HG03025 (cell line): Measurements from ENCODE around the gene OMA1.
"Not testable (repeated sequence)": the region's sequence is repeated elsewhere in the genome, so short reads cannot be mapped to it uniquely, and the experiment has no call there.

Experiments used
- ATAC-seq: cut with Tn5 transposase; IDR thresholded peaks from one replicate; pipeline ENCODE4 v1.9.1; 2021; ENCODE audit warnings: mild to moderate bottlenecking, moderate library complexity; ENCODE audit not compliant: unreplicated experiment, low FRiP score

Gene OMA1

GRCh38 chr1:58546520-58547308 is at the start of gene OMA1:
OMA1 (minus strand) TSS chr1:58546726; CDS start chr1:58539294, 7,432 bp downstream.
- ATAC-seq: peak; percentile 94

DNA sequence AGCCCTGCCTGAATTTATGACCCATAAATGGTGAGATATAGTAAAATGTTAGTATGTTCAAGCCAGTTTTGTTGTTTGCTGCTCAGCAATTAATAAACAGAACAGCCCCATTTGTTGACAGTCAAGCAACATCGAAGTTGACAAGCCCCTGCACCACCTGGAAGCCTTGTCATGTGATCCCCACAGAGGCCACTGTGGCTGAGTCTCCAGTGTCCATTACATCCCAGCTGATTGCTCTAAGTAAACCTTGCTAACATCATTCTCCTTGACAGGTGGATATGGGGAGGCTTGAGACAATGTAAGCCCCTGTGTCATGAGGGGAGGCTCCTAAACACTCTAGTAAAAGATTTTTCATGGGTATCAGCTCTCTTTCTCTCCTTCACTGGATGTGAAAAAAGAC is 48.0 kb upstream of the OMA1 start:
- ATAC-seq: no peak

DNA sequence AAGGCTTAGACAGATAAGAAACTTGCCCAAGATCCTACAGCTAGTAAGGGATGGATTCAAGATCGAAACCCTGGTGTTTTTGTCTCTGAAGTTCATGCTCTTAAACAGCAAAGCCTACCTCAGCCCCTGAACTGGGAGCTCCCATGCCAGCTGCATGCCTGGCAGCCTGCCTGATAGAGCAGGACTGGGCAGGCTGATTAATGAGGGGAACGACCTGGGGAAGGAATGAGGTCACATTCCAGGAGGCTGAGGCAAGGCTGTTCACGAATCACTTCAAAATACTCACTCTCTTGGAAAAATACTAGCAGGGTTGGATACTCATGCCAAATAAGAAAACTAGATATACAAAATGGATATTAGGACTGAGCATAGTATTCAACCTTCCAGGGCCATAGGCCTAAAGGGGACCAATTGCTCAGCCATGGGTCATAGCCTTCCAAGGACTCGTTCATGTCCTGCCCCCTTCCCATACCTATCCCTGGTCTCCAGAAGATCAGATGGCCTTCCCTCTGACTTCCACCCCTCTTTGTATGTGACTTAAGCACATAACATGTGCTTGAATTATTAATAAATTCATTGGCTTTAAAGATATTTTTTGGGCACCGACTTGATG is 46.1 kb upstream of the OMA1 start:
- no peak for ATAC-seq

GRCh38 chr1:58591806-58592205 is 45.3 kb upstream of the OMA1 start:
- ATAC-seq: no peak

DNA sequence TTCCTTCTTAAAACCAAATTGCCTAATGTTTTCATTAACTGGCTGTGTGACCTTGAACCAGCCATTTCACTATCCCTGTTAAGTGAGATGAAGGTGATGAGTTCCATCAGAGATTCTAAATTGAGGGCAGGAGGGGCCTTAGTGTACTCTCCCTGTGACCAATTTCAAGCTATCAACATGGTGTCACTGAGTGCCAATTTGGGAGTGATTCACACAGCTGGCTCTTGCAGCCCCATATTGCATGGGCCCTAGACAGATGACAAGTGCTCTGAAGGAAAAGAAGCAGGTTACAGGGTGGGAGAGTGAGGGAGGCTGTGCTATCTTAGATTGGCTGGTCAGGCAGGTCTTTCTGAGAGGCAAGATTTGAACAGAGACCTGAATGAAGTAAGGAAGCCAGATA is 43.5 kb upstream of the OMA1 start:
- ATAC-seq: no peak

DNA sequence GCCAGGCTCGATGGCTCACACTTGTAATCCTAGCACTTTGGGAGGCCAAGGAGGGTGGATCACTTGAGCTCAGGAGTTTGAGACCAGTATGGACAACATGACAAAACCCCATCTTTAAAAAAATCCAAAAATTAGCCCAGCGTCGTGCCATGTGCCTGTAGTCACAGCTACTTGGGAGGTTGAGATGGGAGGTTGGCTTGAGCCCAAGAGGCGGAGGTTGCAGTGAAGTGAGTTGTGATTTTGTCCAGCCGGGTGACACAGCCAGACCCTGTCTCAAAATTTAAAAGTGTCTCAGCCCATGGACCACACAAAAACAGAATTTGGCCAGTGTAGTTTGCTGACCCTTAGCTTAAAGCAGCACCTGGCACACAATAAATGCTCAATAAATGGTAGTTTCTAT is 41.9 kb upstream of the OMA1 start:
- no peak for ATAC-seq

DNA sequence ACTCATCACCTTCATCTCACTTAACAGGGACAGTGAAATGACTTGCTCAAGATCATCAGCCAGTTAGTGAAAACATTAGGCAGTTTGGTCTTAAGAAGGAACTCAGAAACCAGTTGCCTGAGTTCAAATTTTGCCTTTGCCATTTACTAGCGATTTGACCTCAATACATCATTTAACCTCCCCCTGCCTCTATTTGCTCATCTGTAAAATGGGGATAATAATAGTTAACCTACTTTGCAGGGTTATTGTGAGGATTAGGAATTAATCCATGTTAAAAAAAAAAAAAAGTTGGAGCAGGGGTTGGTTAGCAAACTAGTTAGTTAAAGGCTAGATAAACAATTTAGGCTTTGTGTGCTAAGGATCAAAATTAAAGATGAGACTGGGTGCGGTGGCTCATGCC is 41.1 kb upstream of the OMA1 start:
- ATAC-seq: no peak

DNA sequence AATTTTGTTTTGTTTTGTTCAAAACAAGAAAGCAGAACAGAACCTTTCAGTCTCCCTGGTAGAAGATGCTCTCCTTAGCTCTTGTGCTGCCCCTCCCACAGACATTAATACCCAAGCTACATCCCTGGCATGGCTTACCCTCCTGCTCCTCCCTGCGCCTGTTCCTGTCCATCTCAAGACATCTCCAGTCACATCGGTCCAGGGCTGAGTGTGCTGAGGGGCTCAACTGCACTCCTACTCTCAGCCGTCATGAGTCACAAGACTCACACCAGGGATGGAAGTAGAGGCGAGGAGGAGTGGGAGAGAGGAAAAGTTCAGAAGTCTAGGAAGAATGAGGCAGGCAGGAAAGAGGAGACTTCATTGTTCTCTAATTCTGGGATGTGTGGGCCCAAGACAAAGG is 39.7 kb upstream of the OMA1 start:
- ATAC-seq: no peak

- ATAC-seq: no peak
Observed at GRCh38 chr1:58585581-58586151, 39.1 kb upstream of the OMA1 start.

DNA sequence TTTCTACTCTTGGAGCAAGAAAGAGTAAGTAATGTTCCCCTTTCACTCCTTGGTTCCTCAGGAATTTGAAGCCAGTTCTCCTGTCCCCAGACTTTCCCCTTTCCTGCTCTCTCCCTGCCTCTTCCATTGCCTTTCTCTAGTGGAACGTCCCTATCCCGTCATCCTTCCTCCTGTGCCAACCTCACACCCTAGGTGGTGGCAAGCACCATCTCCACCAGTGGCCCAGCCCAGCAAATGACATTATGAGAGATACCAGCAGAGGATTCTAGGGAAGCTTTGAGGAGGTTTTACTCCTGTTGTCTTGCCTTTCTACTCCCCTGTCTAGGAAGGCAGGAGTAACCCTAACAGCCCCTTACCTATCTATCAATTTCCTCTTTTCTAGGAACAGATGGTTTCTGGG is 38.6 kb upstream of the OMA1 start:
- ATAC-seq: no peak

GRCh38 chr1:58584082-58584895 is 37.8 kb upstream of the OMA1 start:
- peak; percentile 70 for ATAC-seq

DNA sequence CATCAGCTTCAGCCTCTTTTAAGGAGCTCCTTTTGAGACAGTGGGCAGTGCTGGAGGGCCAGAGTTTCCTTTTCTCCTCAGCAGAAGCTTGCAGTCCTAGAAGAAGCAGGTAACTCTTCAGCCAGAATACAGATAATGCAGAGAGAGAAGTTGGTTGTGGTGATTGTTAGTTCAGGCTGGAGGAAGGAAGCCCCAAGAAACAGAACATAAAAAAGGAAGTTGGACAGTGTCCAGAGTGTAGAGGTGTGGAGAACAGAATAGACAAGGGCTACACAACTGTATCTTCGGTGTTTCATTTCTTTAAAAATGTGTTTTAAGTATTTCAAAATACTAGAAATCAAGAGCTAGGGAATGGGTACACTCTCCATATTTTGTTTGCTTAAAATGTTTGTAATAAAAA is 37.0 kb upstream of the OMA1 start:
- no peak for ATAC-seq

DNA sequence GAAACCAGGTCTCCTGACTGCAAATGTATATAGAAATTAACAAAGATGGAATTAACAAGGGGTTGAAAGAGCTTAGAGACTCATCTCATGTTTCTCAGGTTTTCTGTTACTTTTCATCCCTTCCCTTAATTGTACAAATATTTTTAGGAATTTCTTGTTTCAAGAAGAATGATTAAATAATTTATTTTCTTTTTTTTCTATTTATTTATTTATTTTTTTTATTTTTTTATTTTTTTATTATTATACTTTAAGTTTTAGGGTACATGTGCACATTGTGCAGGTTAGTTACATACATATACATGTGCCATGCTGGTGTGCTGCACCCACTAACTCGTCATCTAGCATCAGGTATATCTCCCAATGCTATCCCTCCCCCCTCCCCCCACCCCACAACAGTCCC is 35.6 kb upstream of the OMA1 start:
- ATAC-seq: not testable (repeated sequence)

GRCh38 chr1:58581641-58582040 is 35.1 kb upstream of the OMA1 start:
- no peak for ATAC-seq

DNA sequence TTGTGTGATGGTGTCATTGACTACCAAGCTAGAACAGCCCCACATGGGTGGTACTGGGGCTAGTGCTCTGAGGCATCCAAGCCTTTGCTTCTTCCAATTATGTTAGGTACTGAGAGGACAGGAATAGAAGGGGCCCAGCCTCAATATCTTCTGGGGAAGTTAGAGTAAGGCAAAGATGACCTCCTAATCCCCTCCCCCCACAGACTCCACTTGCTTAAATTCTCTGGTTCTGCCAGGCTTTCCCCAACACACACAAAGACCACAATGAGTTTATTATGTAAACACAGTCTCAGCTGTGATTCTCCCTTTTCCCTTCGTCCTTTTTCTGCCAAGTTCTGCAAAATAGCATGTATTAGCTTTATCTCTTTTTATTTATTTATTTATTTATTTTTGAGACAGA is 33.7 kb upstream of the OMA1 start:
- ATAC-seq: no peak

- no peak for ATAC-seq
Observed at GRCh38 chr1:58577654-58578030, 31.1 kb upstream of the OMA1 start.

- ATAC-seq: no peak
Observed at GRCh38 chr1:58576727-58577653, 30.5 kb upstream of the OMA1 start, which contains the start of gene TACSTD2. TACSTD2 (minus strand) TSS chr1:58577252; CDS start chr1:58577156, 96 bp downstream.

- no peak for ATAC-seq
Observed at GRCh38 chr1:58576325-58576726, 29.8 kb upstream of the OMA1 start.

DNA sequence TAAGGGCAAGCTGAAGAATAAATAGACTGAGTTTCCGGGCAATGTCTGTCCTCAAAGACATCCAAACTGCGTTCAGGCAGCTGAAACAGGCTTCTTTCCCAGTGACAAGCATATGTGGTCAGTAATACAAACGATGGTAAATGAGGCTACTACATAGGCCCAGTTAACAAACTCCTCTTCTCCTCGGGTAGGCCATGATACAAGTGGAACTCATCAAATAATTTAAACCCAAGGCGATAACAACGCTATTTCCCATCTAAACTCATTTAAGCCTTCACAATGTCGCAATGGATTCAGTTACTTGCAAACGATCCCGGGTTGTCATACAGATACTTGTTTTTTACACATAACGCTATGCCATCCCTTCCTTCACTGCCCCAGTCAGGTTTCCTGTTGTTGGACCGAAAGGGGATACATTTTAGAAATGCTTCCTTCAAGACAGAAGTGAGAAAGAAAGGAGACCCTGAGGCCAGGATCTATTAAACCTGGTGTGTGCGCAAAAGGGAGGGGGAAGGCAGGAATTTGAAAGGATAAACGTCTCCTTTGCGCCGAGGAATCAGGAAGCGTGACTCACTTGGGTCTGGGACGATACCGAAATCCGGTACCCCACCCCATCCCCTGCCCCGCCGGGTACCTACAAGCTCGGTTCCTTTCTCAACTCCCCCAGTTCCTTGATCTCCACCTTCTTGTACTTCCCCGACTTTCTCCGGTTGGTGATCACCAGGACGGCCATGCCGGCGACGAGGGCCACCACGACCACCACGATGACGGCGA is 29.2 kb upstream of the OMA1 start:
- ATAC-seq: no peak
